GM18867 (cell line): ENCODE measurements around the gene DHRS3.

ENCODE experiments used
- ATAC-seq: cut with Tn5 transposase; IDR thresholded peaks from one replicate; pipeline ENCODE4 v1.9.1; 2021; ENCODE audit warnings: mild to moderate bottlenecking, moderate library complexity; ENCODE audit not compliant: unreplicated experiment

DHRS3 gene

DNA sequence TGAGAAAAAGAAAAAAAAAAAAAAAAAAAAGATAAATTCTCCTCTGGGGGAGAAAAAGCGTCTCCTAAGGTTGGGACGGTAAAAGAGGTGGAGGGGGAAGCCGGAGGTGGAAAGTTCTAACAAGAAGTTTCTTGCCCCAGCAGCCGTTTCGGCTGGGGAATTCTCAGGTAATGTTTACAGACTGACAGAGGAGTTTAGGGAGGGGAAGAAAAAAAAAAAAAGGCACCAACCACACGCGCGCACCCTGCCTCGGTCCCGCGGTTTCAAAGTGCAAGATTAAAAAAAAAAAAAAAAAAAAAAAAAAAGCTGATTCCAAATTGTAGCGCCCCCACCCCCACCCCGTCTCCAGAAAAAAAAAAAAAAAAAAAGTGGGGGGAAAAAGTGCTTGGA lies 504 bp downstream of the DHRS3 start:
- no peak for ATAC-seq

DNA sequence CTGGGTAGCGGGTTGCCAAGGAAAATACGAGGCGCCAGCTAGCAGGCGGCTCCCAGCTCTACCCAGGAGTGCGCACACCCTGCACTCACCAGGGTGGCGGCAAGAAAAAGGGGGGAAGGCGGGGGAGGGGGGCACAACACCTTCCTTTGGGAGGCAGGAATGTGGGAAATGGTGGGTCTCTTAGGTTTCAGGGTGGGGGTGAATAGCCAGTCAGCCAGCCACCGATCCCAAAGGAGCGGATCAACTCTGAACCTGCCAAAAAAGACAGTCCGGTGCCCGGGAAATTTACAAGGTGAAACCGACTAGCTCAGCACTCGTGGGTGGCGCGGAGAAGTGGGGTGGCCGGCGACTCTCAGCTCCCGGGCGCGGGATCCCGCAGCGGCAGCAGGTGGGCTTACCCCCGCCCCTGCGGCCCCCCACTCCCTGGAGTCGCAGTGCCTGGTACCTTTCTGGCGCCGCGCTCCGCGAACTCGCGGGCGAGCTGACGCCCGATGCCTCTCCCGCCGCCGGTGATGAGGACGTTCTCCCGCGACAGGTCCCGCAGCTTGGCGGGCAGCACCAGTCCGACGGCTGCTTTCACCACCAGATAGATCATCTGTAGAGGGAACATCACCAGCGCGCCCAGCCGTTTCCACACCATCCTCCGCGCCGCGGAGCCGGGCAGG lies 1.2 kb downstream of the DHRS3 start:
- no peak for ATAC-seq

DNA sequence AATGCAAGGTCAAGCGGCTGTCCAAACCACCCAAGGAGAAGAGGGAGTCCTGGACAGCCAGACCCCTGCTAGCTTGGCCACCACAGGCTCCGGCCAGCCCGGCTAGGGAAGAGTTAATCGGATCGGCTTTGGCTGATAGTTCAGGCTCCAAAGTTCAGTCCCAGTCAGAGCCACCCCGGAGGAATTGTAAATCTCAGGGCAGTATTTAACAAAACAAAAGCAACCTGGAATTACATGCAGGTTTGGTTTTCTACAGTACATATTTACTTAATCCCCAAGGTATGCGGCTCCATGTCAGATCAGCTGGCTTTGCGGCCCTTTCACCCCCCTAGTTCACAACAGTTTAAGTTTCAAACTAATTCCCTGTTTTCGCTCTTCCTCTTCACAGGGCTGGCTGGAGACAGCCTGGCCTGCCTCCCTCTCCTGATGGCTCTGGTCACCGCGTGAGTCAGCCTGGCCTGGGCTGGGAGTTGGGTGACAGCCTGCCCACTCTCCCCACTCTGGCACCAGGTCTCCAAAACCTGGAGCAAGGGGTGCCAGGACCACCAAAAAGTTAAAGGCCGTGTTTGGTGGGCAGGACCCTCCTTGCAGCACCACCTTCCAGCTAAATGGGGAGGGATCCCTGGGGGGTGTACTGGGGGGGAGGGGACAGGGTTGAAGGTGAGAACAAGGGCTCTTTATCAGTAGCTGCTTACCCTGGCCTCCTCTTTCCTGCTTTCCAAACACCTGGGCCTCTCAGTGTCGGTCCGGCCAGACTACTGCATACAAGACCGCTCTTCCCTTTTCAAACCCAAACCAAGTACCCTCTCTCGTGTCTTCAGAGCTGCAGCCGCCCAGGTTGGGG lies 1.9 kb downstream of the DHRS3 start:
- no peak for ATAC-seq

GRCh38 chr1:12615159-12615864 lies 2.7 kb downstream of the DHRS3 start:
- ATAC-seq, result no peak

GRCh38 chr1:12614402-12615158 lies 3.4 kb downstream of the DHRS3 start:
- no peak for ATAC-seq

DNA sequence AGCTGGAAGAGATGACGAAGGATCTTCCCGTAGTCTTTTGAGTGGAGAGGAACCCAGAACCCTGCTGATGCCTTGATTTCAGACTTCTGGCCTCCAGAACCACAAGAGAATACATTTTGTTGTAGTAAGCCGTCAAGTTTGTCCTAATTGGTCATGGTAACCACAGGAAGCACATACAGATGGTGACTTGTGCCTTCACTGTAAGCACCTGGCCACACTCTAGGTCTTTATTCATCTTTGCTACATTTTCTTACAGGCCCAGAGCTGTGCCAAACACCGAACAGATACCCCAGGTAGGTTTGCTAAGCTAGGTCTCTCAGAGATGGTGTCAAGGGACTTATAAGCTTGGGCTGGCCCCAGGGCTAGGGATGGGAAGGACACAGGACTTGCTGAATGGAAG lies 4.8 kb downstream of the DHRS3 start:
- ATAC-seq, result no peak

DNA sequence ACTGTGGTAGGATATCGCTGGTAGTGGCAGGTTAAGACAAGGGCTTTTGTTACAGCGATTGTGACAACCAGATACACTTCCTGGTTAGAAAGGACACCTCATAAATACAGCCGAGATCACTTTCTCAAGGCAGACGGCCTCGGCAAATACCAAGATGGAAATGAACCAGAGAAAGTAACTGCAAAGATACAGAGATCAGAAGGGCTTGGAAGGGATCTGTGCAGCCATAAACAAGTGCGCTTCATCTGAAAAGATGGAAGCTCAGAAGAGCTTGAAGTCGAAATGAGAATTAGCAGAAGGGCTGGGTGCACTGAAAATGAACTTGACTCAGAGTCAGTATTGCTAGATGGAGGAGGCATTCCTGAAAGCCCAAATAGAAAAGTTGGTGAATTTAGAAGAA lies 7.1 kb downstream of the DHRS3 start:
- no peak for ATAC-seq

GRCh38 chr1:12610305-12610935 lies 7.6 kb downstream of the DHRS3 start:
- no peak for ATAC-seq

DNA sequence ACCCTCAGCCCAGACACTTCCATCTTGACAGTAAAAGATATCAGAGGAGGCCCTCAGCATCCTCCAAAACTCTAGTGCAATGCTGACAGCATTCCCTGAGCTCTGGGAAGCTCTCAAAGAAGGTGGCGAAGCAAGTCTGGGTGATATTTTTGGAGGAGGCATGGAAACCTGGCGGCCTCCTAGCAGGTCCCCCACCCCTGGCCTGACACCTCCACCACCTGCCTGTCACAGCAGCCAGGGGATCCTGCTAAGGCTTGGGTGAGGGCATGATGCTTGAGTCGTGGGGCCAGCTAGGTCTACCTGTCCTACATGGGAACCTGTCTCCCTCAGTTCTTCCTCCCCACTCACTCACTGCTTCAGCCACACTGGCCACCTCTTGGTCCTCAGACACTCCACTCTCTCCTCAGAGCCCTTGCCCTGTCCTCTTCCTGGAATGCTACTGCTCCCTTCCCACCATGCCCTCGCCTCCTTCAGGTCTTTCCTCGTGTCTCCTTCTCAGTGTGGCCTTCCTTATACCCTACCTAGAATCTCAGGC lies 8.5 kb downstream of the DHRS3 start:
- ATAC-seq, result no peak

- no peak for ATAC-seq
These were observed 9.6 kb downstream of the DHRS3 start for GRCh38 chr1:12608311-12608957.

DNA sequence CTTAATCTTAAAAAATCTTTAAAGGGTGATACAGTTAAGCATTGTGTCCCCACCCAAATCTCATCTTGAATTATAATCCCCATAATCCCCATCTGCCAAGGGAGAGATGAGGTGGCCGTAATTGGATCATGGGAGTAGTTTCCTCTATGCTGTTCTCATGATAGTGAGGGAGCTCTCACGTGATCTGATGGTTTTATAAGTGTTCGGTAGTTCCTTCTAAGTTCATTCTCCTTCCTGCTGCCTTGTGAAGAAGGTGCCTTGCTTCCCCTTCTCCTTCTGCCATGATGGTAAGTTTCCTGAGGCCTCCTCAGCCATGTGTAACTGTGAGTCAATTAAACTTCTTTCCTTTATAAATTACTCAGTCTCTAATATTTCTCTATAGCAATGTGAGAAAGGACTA lies 10.7 kb downstream of the DHRS3 start:
- no peak for ATAC-seq

DNA sequence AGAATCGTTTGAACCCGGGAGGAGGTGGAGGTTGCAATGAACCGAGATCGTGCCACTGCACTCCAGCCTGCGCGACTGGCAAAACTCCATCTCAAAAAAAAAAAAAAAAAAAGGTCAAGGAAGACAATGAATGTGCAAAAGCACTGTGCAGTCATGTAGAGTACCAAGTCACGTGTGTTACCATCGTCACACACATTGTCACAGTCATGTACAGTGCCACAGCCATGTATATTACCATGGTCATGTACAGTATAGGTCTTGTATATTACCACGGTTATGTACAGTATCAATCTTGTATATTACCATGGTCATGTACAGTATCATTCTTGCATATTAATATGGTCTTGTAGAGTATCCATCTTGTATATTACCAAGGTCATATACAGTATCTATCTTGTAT lies 13.0 kb downstream of the DHRS3 start:
- no peak for ATAC-seq

DNA sequence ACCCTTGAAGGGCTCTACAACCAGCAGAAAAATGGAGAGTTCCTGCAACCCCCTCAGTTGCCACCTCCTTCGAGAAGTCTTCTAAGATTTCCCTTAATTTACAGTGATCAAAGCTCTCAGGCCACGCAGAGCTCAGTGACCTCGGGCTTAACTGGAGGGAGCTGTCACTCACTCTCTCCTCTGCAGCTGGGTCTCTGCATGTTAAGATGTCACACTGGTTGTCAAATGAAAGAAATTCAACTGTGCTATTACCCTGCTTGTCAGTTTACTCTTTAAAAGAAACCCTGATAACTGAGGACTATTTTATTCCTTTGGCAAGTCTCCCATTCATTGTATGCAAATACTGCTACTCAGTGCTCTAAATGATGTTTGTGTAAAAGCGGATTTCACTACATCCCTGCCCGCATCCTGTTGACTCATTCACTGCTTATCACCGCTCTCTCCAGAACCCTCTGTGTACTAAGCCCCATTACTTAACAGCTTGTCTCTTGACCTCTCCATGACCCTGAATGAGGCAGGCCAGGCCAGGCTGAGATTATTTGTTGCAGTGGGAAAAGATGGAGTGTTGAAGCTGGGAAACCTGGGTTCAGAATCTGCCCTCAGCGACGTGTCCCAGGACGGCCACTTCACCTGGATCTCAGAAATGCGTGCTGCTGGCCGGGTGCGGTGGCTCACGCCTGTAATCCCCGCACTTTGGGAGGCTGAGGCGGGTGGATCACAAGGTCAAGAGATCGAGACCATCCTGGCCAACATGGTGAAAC lies 13.7 kb downstream of the DHRS3 start:
- no peak for ATAC-seq

- ATAC-seq, result no peak
These were observed 14.8 kb downstream of the DHRS3 start for GRCh38 chr1:12603224-12603623.

GRCh38 chr1:12602659-12603024 lies 15.4 kb downstream of the DHRS3 start:
- no peak for ATAC-seq

- ATAC-seq, result peak; percentile 40
These were observed 16.0 kb downstream of the DHRS3 start for GRCh38 chr1:12601700-12602658.

GRCh38 chr1:12600880-12601633 lies 17.0 kb downstream of the DHRS3 start:
- no peak for ATAC-seq
